B cell (primary cell): ENCODE data around the gene TRERF1.

Source experiments
- CTCF ChIP-seq: fragments of 200-600 bp; IDR thresholded peaks from one replicate; pipeline ENCODE4 v1.8.0; 2022; ENCODE audit warnings: antibody characterized with exemption, mild to moderate bottlenecking
- EZH2 ChIP-seq: IDR thresholded peaks from 2 replicates; pipeline ENCODE4 v1.6.1; 2012; ENCODE audit warnings: borderline replicate concordance, low read depth, mild to moderate bottlenecking, moderate library complexity, low read length; ENCODE audit not compliant: insufficient read depth, poor library complexity, severe bottlenecking

GRCh38 chr6:42406306-42407280, 45.1 kb downstream of the TRERF1 start:
- TF ChIP-seq CTCF (no peak), EZH2 (no peak)
